B cell (primary cell): ENCODE results near the gene KIF16B. TPM values are rescaled to one million over a fixed set of nuclear protein-coding genes. Genes with fewer than 3 reads are reported as not detected.

ENCODE experiments used
- ATAC-seq: fragments of 200-7000 bp; cut with Tn5 transposase; one replicate; pipeline ENCODE4 v1.10.0; 2021; ENCODE audit warnings: low read depth, mild to moderate bottlenecking, moderate number of reproducible peaks, moderate library complexity
- CTCF ChIA-PET: fragments of 350-600 bp; sonication (Branson Sonifier 250); formaldehyde crosslinking; loops from one replicate; lab custom pipeline; 2021; ENCODE audit warnings: antibody characterized with exemption, inconsistent platforms; lab: Charles Lee
- POLR2A ChIA-PET: fragments of 350-600 bp; sonication (Branson Sonifier 250); formaldehyde crosslinking; loops from one replicate; lab custom pipeline; 2021; ENCODE audit warnings: antibody characterized with exemption; lab: Charles Lee
- DNase-seq: peaks from one replicate; pipeline ENCODE4 v3.0.0; 2013
- H2AFZ ChIP-seq: 2 replicates; pipeline ENCODE4 v1.6.1; 2012; ENCODE audit warnings: mild to moderate bottlenecking, low read depth, low read length; ENCODE audit not compliant: insufficient read depth, poor library complexity, severe bottlenecking
- H3K27ac ChIP-seq, 2 donors: 1 replicate in 1 of 2; 2 replicates in 1 of 2; pipeline ENCODE4 v1.5.1; 2012 to 2013; ENCODE audit warnings: low read length in 2 of 2, mild to moderate bottlenecking in 2 of 2, moderate library complexity in 1 of 2
- H3K27me3 ChIP-seq, 4 experiments: fragments of 200-600 bp in 1 of 4; sonication (generic) in 1 of 4; replicated peaks in 1 of 4; 1 replicate in 2 of 4; 2 replicates in 2 of 4; pipeline versions ENCODE4 v1.6.1 to v1.7.0; 2013 to 2016; ENCODE audit warnings: low read length in 3 of 4, mild to moderate bottlenecking in 2 of 4, mixed read lengths in 1 of 4, moderate library complexity in 1 of 4; ENCODE audit not compliant: insufficient read depth in 4 of 4, control insufficient read depth in 3 of 4; ENCODE audit errors: control extremely low read depth in 1 of 4
- H3K36me3 ChIP-seq, 2 experiments: replicated peaks in 1 of 2; 1 replicate in 1 of 2; 2 replicates in 1 of 2; pipeline versions ENCODE4 v1.6.1 to v1.7.1; 2013; ENCODE audit warnings: low read length in 1 of 2; ENCODE audit not compliant: insufficient read depth in 2 of 2, control insufficient read depth in 1 of 2; ENCODE audit errors: control extremely low read depth in 1 of 2, extremely low read depth in 1 of 2
- H3K4me1 ChIP-seq, 2 donors: fragments of 200-600 bp in 1 of 2; sonication (generic) in 1 of 2; 1 replicate in 1 of 2; 2 replicates in 1 of 2; pipeline versions ENCODE4 v1.5.1 to v1.6.1; 2013 to 2017; ENCODE audit warnings: low read length in 2 of 2; ENCODE audit not compliant: control insufficient read depth in 2 of 2, insufficient read depth in 2 of 2
- H3K4me2 ChIP-seq: replicated peaks from 2 replicates; pipeline ENCODE3; 2012; ENCODE audit warnings: mild to moderate bottlenecking, low read depth, low read length; ENCODE audit not compliant: poor library complexity, severe bottlenecking
- H3K4me3 ChIP-seq, 5 experiments: fragments of 200-600 bp in 1 of 5; sonication (generic) in 1 of 5; 1 replicate in 3 of 5; 2 replicates in 2 of 5; pipeline versions ENCODE4 v1.5.1 to v1.7.0; 2011 to 2016; ENCODE audit warnings: low read length in 4 of 5, mild to moderate bottlenecking in 4 of 5, low read depth in 2 of 5, control low read depth in 1 of 5, moderate library complexity in 1 of 5; ENCODE audit not compliant: insufficient read depth in 1 of 5; ENCODE audit errors: control extremely low read depth in 1 of 5, extremely low read depth in 1 of 5
- H3K79me2 ChIP-seq: fragments of 200-600 bp; sonication (generic); one replicate; pipeline ENCODE4 v1.6.0; 2016; ENCODE audit warnings: low read length; ENCODE audit not compliant: control insufficient read depth, insufficient read depth
- H3K9ac ChIP-seq: fragments of 200-600 bp; sonication (generic); 2 replicates; pipeline ENCODE4 v1.6.1; 2017; ENCODE audit warnings: mild to moderate bottlenecking, low read length, moderate library complexity
- H3K9me3 ChIP-seq, 3 donors: one replicate each; pipeline versions ENCODE4 v1.6.1 to v1.7.1; 2013; ENCODE audit warnings: low read length in 2 of 3; ENCODE audit not compliant: control insufficient read depth in 2 of 3, insufficient read depth in 1 of 3; ENCODE audit errors: control extremely low read depth in 1 of 3
- H4K20me1 ChIP-seq: 2 replicates; pipeline ENCODE4 v1.6.0; 2012; ENCODE audit warnings: mild to moderate bottlenecking, low read length; ENCODE audit not compliant: insufficient read depth, control insufficient read depth, poor library complexity, severe bottlenecking
- H3K27ac Mint-ChIP-seq: one replicate; pipeline ENCODE4 v1.8.0; 2021; ENCODE audit warnings: mixed read lengths
- H3K27me3 Mint-ChIP-seq: one replicate; pipeline ENCODE4 v1.8.0; 2021; ENCODE audit warnings: mixed read lengths
- H3K4me1 Mint-ChIP-seq: one replicate; pipeline ENCODE4 v1.8.0; 2021; ENCODE audit warnings: mixed read lengths
- H3K4me3 Mint-ChIP-seq: one replicate; pipeline ENCODE4 v1.8.0; 2021; ENCODE audit warnings: mixed read lengths
- H3K9me3 Mint-ChIP-seq: one replicate; pipeline ENCODE4 v1.8.0; 2022; ENCODE audit warnings: mixed read lengths; ENCODE audit not compliant: insufficient read depth
- CTCF ChIP-seq: fragments of 200-600 bp; IDR thresholded peaks from one replicate; pipeline ENCODE4 v1.8.0; 2022; ENCODE audit warnings: antibody characterized with exemption, mild to moderate bottlenecking
- EZH2 ChIP-seq: IDR thresholded peaks from 2 replicates; pipeline ENCODE4 v1.6.1; 2012; ENCODE audit warnings: borderline replicate concordance, low read depth, mild to moderate bottlenecking, moderate library complexity, low read length; ENCODE audit not compliant: insufficient read depth, poor library complexity, severe bottlenecking
- WGBS: methylation state at CpG from one replicate; pipeline ENCODE4 v1.1.5; 2013; ENCODE audit warnings: missing lambda C conversion rate; ENCODE audit not compliant: insufficient coverage; 5-methylcytosine and 5-hydroxymethylcytosine counted together
- intact Hi-C: fragments of 100-400 bp; cut with micrococcal nuclease; formaldehyde crosslinking; loops from one replicate; pipeline ENCODE4 v1.10.0; 2022
- polyA plus RNA-seq: library from polyadenylated mRNA; depleted of rRNA; stranded (reverse); fragments of >200 nt; gene quantifications from 2 replicates; pipeline ENCODE4 v1.2.3, GENCODE V29; 2012
- total RNA-seq, 2 donors: library from RNA; stranded (reverse); fragments of 120-200 nt in 1 of 2; gene quantifications; 1 replicate in 1 of 2; 2 replicates in 1 of 2; pipeline versions ENCODE4 v1.2.3 to v1.2.4, GENCODE V29; 2013 to 2022

The KIF16B gene
- total and polyA plus RNA-seq, 2 donors (not counting 1 experiment from before 2014, with no cell fraction given), result 4.5 to 13.0 TPM

DNA sequence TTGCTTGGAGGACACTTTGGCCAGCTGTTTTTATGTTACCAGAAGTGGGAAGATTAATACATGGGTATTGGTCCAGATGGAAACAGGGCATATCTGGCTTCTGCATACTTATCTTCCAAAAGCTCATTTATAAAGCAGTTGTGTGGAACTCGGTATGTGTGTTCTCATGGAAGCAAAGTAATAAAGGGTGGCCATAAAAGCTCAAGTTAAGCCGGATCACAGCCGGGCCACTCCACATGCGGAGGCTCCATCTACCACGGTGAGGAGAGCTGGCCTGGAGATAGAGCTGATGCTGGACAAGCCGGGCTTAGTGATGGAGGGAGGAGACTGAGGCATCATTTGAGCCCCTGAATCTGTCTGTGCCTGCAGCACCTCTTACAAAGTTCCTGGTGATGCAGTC, 38.6 kb upstream of the KIF16B start:
- Mint-ChIP-seq H3K4me1 (no peaks in the 10 kb centered on the region), H3K4me3 (no peak overlapping the region), H3K27me3 (peaks cover 35% of the 10 kb centered on the region), H3K27ac (no peak overlapping the region), H3K9me3 (peaks cover 3% of the 10 kb centered on the region)
- TF ChIP-seq EZH2 (no peak), CTCF (no peak)
- Histone ChIP-seq H3K9me3 (peaks cover 0 to 3% (median 0%) of the 10 kb centered on the region in 3 donors), H3K9ac (no peak overlapping the region), H3K4me2 (no peak overlapping the region), H3K4me3 (no peak overlapping the region), H4K20me1 (no peaks in the 10 kb centered on the region), H3K79me2 (no peaks in the 10 kb centered on the region), H3K27me3 (peaks cover 0 to 8% (median 4%) of the 10 kb centered on the region in 4 experiments), H3K27ac (no peak overlapping the region), H2AFZ (no peak overlapping the region), H3K4me1 (no peaks in the 10 kb centered on the region), H3K36me3 (no peaks in the 10 kb centered on the region)
- ChIA-PET POLR2A (no interaction called here), CTCF (no interaction called here)
- DNase-seq (no peak), ATAC-seq (no peak)
- WGBS, result 88% methylated on average over 5 of the region's 6 CpGs
- intact Hi-C loops, result no loop called here

GRCh38 chr20:16609066-16609465, 35.8 kb upstream of the KIF16B start:
- H3K27ac Mint-ChIP-seq, result no peak overlapping the region
- no peaks in the 10 kb centered on the region for H3K4me1 Mint-ChIP-seq
- no peak for ATAC-seq
- H3K27me3 Mint-ChIP-seq, result peaks cover 28% of the 10 kb centered on the region
- intact Hi-C loops, result no loop called here
- H3K36me3 ChIP-seq, result no peaks in the 10 kb centered on the region
- peaks cover 0 to 8% (median 4%) of the 10 kb centered on the region in 4 experiments for H3K27me3 ChIP-seq
- H3K27ac ChIP-seq, result no peak overlapping the region
- H3K9ac ChIP-seq, result no peak overlapping the region
- DNase-seq, result no peak
- H3K9me3 Mint-ChIP-seq, result no peaks in the 10 kb centered on the region
- H4K20me1 ChIP-seq, result no peaks in the 10 kb centered on the region
- no peak overlapping the region for H3K4me2 ChIP-seq
- TF ChIP-seq CTCF (no peak), EZH2 (no peak)
- ChIA-PET CTCF (no interaction called here), POLR2A (no interaction called here)
- no peaks in the 10 kb centered on the region for H3K79me2 ChIP-seq
- H2AFZ ChIP-seq, result no peak overlapping the region
- H3K4me3 Mint-ChIP-seq, result no peak overlapping the region
- H3K4me3 ChIP-seq, result no peak overlapping the region
- H3K9me3 ChIP-seq, result no peaks in the 10 kb centered on the region
- H3K4me1 ChIP-seq, result no peaks in the 10 kb centered on the region
- WGBS, result 95% methylated on average over 3 of the region's 9 CpGs
